GM12891 (cell line): ENCODE measurements around the gene TGFBR2.

Experiments used
- POLR2A ChIP-seq: IDR thresholded peaks from 2 replicates; pipeline ENCODE4 v1.6.1; 2011; ENCODE audit warnings: low read depth, low read length, control low read depth
- POLR2AphosphoS5 ChIP-seq: IDR thresholded peaks from 2 replicates; pipeline ENCODE4 v1.6.1; 2011; ENCODE audit warnings: low read depth, low read length, control low read depth
- SPI1 ChIP-seq: IDR thresholded peaks from 2 replicates; pipeline ENCODE4 v1.6.1; 2011; ENCODE audit warnings: low read depth, low read length, control low read depth
- TAF1 ChIP-seq: IDR thresholded peaks from 2 replicates; pipeline ENCODE4 v1.6.1; 2011; ENCODE audit warnings: low read depth, low read length, control low read depth

- no peak for TF ChIP-seq POLR2A
- TF ChIP-seq TAF1 = no peak
- no peak for TF ChIP-seq SPI1
- TF ChIP-seq POLR2AphosphoS5 = no peak
Measured at GRCh38 chr3:30621576-30621975, 15.2 kb downstream of the TGFBR2 start.
